GM23338 (cell line): ENCODE data around the gene KCNG3. TPM values are rescaled to one million over a fixed set of nuclear protein-coding genes. Genes with fewer than 3 reads are reported as not detected.

ENCODE experiments used
- ATAC-seq: fragments of 200-7000 bp; cut with Tn5 transposase; 3 replicates; pipeline ENCODE4 v1.9.1; 2020
- DNase-seq: peaks from one replicate; pipeline ENCODE4 v3.0.0-alpha.2; 2015; ENCODE audit warnings: low spot score
- H2AFZ ChIP-seq: fragments of 200-600 bp; sonication (generic); 2 replicates; pipeline ENCODE4 v1.8.0; 2016; ENCODE audit warnings: antibody characterized with exemption, mild to moderate bottlenecking, moderate library complexity
- H3F3A ChIP-seq: fragments of 200-600 bp; sonication (generic); replicated peaks from 2 replicates; pipeline ENCODE4 v1.8.0; 2017; ENCODE audit warnings: antibody characterized with exemption, mixed run types, low read depth
- H3K27ac ChIP-seq: fragments of 200-600 bp; sonication (generic); 2 replicates; pipeline ENCODE4 v1.6.1; 2016; ENCODE audit warnings: low read depth
- H3K27me3 ChIP-seq: fragments of 200-600 bp; sonication (generic); 2 replicates; pipeline ENCODE4 v1.8.0; 2016; ENCODE audit warnings: mild to moderate bottlenecking, mixed run types, moderate library complexity; ENCODE audit not compliant: insufficient read depth
- H3K36me3 ChIP-seq: fragments of 200-600 bp; sonication (generic); 2 replicates; pipeline ENCODE4 v1.8.0; 2016; ENCODE audit warnings: mild to moderate bottlenecking; ENCODE audit not compliant: insufficient read depth
- H3K4me1 ChIP-seq: fragments of 200-600 bp; sonication (generic); 2 replicates; pipeline ENCODE4 v1.8.0; 2016; ENCODE audit warnings: mild to moderate bottlenecking, moderate library complexity; ENCODE audit not compliant: insufficient read depth
- H3K4me2 ChIP-seq: fragments of 200-600 bp; sonication (generic); 2 replicates; pipeline ENCODE4 v1.7.1; 2017; ENCODE audit warnings: mixed run types
- H3K4me3 ChIP-seq: fragments of 200-600 bp; sonication (generic); 2 replicates; pipeline ENCODE4 v1.6.1; 2016; ENCODE audit warnings: mixed run types
- H3K79me2 ChIP-seq: fragments of 200-600 bp; sonication (generic); replicated peaks from 2 replicates; pipeline ENCODE4 v1.8.0; 2017; ENCODE audit warnings: mild to moderate bottlenecking; ENCODE audit not compliant: insufficient read depth
- H3K9me2 ChIP-seq: fragments of 200-600 bp; sonication (generic); 2 replicates; pipeline ENCODE4 v1.8.0; 2017; ENCODE audit not compliant: insufficient read depth
- H4K20me1 ChIP-seq: fragments of 200-600 bp; sonication (generic); replicated peaks from 2 replicates; pipeline ENCODE4 v1.8.0; 2017; ENCODE audit warnings: mild to moderate bottlenecking; ENCODE audit not compliant: insufficient read depth
- H3K27ac Mint-ChIP-seq: 2 replicates; pipeline ENCODE4 v1.8.0; 2020; ENCODE audit warnings: inconsistent platforms, mild to moderate bottlenecking, moderate library complexity, mixed read lengths
- H3K27me3 Mint-ChIP-seq: 3 replicates; pipeline ENCODE4 v1.8.0; 2022; ENCODE audit warnings: low read depth, mild to moderate bottlenecking, moderate library complexity, mixed read lengths, inconsistent platforms; ENCODE audit not compliant: insufficient read depth, poor library complexity
- H3K36me3 Mint-ChIP-seq: 3 replicates; pipeline ENCODE4 v1.8.0; 2021; ENCODE audit warnings: low read depth, mild to moderate bottlenecking, inconsistent platforms, moderate library complexity, mixed read lengths
- H3K4me1 Mint-ChIP-seq: 3 replicates; pipeline ENCODE4 v1.8.0; 2020; ENCODE audit warnings: mild to moderate bottlenecking, inconsistent platforms, mixed read lengths
- H3K4me3 Mint-ChIP-seq: 3 replicates; pipeline ENCODE4 v1.8.0; 2021; ENCODE audit warnings: moderate library complexity, mild to moderate bottlenecking, inconsistent platforms, mixed read lengths
- H3K9me3 Mint-ChIP-seq: 3 replicates; pipeline ENCODE4 v1.8.0; 2020; ENCODE audit warnings: moderate library complexity, mild to moderate bottlenecking, inconsistent platforms, mixed read lengths
- CREB1 ChIP-seq: fragments of 250-450 bp; sonication (Bioruptor Pico); IDR thresholded peaks from 2 replicates; pipeline ENCODE4 v1.5.0; 2020; ENCODE audit warnings: low read depth, mild to moderate bottlenecking, moderate library complexity
- ETS1 ChIP-seq: IDR thresholded peaks from 2 replicates; pipeline ENCODE4 v1.6.1; 2016; ENCODE audit warnings: antibody characterized with exemption
- EZH2 ChIP-seq: fragments of 200-600 bp; sonication (generic); IDR thresholded peaks from one replicate; pipeline ENCODE4 v1.8.0; 2017; ENCODE audit warnings: antibody characterized with exemption, mild to moderate bottlenecking, low read depth; ENCODE audit not compliant: unreplicated experiment
- EZH2phosphoT487 ChIP-seq: fragments of 200-600 bp; sonication (generic); IDR thresholded peaks from one replicate; pipeline ENCODE4 v1.8.1; 2018; ENCODE audit warnings: antibody characterized with exemption; ENCODE audit not compliant: unreplicated experiment
- JUNB ChIP-seq: IDR thresholded peaks from one replicate; pipeline ENCODE4 v1.6.1; 2016; ENCODE audit warnings: antibody characterized with exemption; ENCODE audit not compliant: unreplicated experiment
- NANOG ChIP-seq: IDR thresholded peaks from 2 replicates; pipeline ENCODE4 v1.6.1; 2016; ENCODE audit warnings: antibody characterized with exemption, borderline replicate concordance
- REST ChIP-seq: IDR thresholded peaks from one replicate; pipeline ENCODE4 v1.6.1; 2018; ENCODE audit warnings: antibody characterized with exemption; ENCODE audit not compliant: unreplicated experiment
- ZNF114 ChIP-seq: fragments of 250-450 bp; sonication (Bioruptor Pico); IDR thresholded peaks from 2 replicates; pipeline ENCODE4 v1.5.0; 2020; ENCODE audit warnings: mild to moderate bottlenecking, moderate library complexity
- ZNF331 ChIP-seq: fragments of 250-450 bp; sonication (Bioruptor Pico); IDR thresholded peaks from 2 replicates; pipeline ENCODE4 v1.5.0; 2020; ENCODE audit warnings: low read depth, mild to moderate bottlenecking, moderate library complexity
- ZNF462 ChIP-seq: fragments of 250-450 bp; sonication (Bioruptor Pico); IDR thresholded peaks from 2 replicates; pipeline ENCODE4 v1.5.0; 2020; ENCODE audit warnings: mild to moderate bottlenecking, moderate library complexity
- polyA plus RNA-seq: library from polyadenylated mRNA; unstranded; fragments of >200 nt; fragmentation: Nextera tagmentation; extraction: Ambion mirVana; gene quantifications from 2 replicates; pipeline ENCODE4 v1.2.1, GENCODE V29; 2016
- total RNA-seq: library from RNA; depleted of rRNA; stranded (reverse); fragments of >200 nt; shearing (Covaris generic); gene quantifications from 2 replicates; pipeline ENCODE4 v1.2.3, GENCODE V29; 2014

KCNG3 gene
- total and polyA plus RNA-seq, 2 experiments from 2014 or later = 2.5 to 36.2 TPM

GRCh38 chr2:42480402-42480801 is 13.4 kb downstream of the KCNG3 start:
- no peaks in the 10 kb centered on the region for H3F3A ChIP-seq
- H3K4me1 ChIP-seq = no peaks in the 10 kb centered on the region; the same call in 1 of the 2 replicates
- no peaks in the 10 kb centered on the region for H3K9me2 ChIP-seq
- Mint-ChIP-seq H3K36me3 (no peaks in the 10 kb centered on the region; the same call in 2 of the 3 replicates), H3K4me1 (peaks cover 9% of the 10 kb centered on the region), H3K4me3 (no peak overlapping the region), H3K27me3 (no peaks in the 10 kb centered on the region), H3K27ac (no peak overlapping the region), H3K9me3 (no peaks in the 10 kb centered on the region; the same call in 2 of the 3 replicates)
- TF ChIP-seq EZH2phosphoT487 = no peak
- H4K20me1 ChIP-seq = peaks cover 17% of the 10 kb centered on the region
- H3K27ac ChIP-seq = no peak overlapping the region
- peaks cover 100% of the 10 kb centered on the region for H3K79me2 ChIP-seq
- H3K27me3 ChIP-seq = no peaks in the 10 kb centered on the region
- DNase-seq (no peak), ATAC-seq (no peak)
- H3K4me2 ChIP-seq = no peak overlapping the region
- no peaks in the 10 kb centered on the region for H3K36me3 ChIP-seq
- no peak overlapping the region for H2AFZ ChIP-seq
- no peak overlapping the region for H3K4me3 ChIP-seq

GRCh38 chr2:42474765-42475454 is 18.9 kb downstream of the KCNG3 start:
- DNase-seq (no peak), ATAC-seq (no peak)
- no peaks in the 10 kb centered on the region; the same call in 2 of the 3 replicates for H3K36me3 Mint-ChIP-seq

More at GRCh38 chr2:42474765-42475454, 18.9 kb downstream of the KCNG3 start:
- H3K4me1 ChIP-seq = no peaks in the 10 kb centered on the region
- H4K20me1 ChIP-seq = peaks cover 13% of the 10 kb centered on the region
- H2AFZ ChIP-seq = no peak overlapping the region
- H3K9me2 ChIP-seq = no peaks in the 10 kb centered on the region
- H3K27ac Mint-ChIP-seq = no peak overlapping the region
- no peaks in the 10 kb centered on the region for H3K4me1 Mint-ChIP-seq
- H3K9me3 Mint-ChIP-seq = no peaks in the 10 kb centered on the region; the same call in 2 of the 3 replicates
- no peak overlapping the region for H3K4me2 ChIP-seq
- H3K36me3 ChIP-seq = 0 out of 2 replicates have a peak, but pooled peaks cover 4% of the 10 kb centered on the region
- peaks cover 96% of the 10 kb centered on the region for H3K79me2 ChIP-seq
- H3K4me3 Mint-ChIP-seq = no peak overlapping the region
- H3K4me3 ChIP-seq = no peak overlapping the region
- H3K27me3 ChIP-seq = no peaks in the 10 kb centered on the region
- no peak for TF ChIP-seq EZH2
- no peak for TF ChIP-seq JUNB
- no peak for TF ChIP-seq NANOG
- no peak for TF ChIP-seq ZNF114 (CRISPR knock-in tag)
- TF ChIP-seq ZNF331 (CRISPR knock-in tag) = no peak
- TF ChIP-seq ETS1 = no peak
- no peak for TF ChIP-seq REST
- TF ChIP-seq ZNF462 (CRISPR knock-in tag) = no peak
- TF ChIP-seq EZH2phosphoT487 = no peak
- TF ChIP-seq CREB1 (CRISPR knock-in tag) = no peak
- 0 out of 2 replicates have a peak overlapping the region, but pooled peaks have one; percentile 55 for H3K27ac ChIP-seq
- no peaks in the 10 kb centered on the region for H3K27me3 Mint-ChIP-seq
- no peaks in the 10 kb centered on the region; the same call in 1 of the 2 replicates for H3F3A ChIP-seq
